GM19193 (cell line): ENCODE measurements around the gene TM9SF2.

Experiments used
- POLR2A ChIP-seq: IDR thresholded peaks from 4 replicates; pipeline ENCODE4 v1.6.1; 2011; ENCODE audit not compliant: insufficient read depth, insufficient read length; ENCODE audit errors: extremely low read depth

Gene TM9SF2

DNA sequence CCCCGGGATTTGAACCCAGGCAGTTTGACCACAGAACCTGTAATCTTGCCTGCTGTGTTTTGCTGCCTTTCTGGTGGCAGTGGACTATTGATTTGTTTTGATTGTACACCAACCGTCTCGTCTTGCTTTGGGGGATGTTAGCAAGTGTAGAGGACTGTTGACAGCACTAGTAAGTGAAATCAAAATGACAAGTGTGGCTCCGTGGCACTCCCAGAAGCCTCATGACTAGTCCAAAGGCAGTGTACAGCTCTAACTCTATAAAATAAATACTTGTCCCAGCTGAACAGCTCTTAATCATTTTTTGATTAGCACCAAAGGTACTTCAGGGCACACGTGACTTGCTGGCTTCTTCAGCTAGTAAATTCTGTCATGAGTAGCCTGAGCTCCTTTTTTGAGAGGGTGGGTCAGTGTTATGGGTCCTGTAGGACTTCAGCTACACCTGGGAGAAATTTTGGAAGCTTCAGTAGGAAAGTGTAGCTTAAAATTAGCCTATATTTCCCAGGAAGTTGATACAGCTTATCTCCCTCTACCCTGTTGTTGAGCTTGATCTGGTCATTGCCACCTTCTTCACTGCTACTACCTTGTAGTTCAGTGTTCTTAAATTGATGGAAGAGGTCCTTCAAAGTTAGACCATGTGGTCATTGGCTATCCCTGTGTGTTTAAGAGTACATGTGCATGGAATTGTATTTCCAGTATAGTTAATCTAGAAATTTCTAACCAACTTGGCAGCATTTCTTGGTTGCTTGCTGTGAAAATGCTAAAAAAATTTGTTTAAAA, 15.1 kb downstream of the TM9SF2 start:
- TF ChIP-seq POLR2A: no peak

DNA sequence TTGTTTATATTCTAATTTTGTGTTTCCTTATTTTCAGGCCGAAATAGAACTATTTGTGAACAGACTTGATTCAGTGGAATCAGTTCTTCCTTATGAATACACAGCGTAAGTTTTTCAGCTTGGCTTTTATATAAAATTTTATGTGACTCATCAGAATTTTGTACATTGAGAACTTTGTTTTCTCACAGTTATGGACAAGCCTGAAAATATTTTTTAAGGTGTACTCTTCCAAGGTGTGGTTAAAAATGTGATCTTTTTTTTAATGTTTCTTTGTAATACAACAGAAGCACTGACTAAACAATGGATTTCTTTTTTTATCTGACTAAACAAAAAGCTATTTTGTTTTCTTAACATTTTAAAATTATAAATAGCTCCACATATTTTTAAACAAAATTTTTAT, 16.3 kb downstream of the TM9SF2 start:
- TF ChIP-seq POLR2A: no peak

DNA sequence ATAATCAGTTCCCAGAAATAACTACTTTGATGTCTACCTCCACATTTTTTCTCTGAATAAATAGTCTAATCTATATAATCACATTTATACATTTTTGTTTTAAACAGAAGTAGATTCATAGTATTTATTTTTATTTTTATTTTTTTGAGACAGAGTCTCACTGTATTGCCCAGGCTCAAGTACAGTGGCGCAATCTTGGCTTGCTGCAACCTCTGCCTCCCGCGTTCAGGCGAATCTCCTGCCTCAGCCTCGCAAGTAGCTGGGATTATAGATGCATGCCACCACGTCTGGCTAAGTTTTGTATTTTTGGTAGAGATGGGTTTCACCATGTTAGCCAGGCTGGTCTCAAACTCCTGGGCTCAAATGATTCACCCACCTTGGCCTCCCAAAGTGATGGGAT, 16.7 kb downstream of the TM9SF2 start:
- no peak for TF ChIP-seq POLR2A

DNA sequence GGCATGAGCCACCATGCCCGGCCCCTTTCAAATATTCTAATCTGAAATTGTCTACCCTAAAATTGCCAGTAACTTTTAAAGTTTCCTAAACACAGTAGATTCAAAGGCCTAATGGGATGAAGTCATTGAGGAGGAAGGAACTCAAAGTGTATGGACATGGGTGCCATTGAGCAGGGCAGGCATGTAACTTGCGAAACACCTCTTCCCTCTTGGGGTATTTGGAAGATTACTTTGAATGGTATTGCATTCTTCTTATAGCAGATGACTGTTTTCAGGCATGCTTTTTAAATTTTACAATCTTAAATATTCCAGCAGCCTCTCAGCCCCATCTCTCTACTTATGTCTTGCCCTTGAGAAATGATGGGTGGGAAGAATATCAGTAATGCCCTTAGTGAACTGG, 21.0 kb downstream of the TM9SF2 start:
- no peak for TF ChIP-seq POLR2A

DNA sequence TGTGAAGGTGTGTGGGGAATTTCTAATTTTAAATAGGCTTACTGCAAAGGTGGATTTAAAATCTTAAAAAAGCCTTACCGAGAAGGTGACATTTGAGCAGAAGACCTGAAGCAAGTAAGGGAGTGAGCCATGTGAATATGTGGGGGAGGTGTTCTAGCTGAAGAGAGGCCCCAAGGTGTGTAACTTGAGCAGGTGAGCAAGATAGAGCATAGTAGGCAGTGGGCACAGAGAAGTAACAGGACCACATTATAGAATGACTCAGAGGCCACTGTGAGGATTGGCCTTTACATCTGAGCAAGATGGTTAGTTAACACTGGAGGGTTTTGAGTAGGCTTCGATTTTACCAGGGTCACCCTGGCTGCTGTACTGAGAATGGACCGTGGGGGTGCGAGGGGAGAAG, 22.6 kb downstream of the TM9SF2 start:
- TF ChIP-seq POLR2A: no peak

DNA sequence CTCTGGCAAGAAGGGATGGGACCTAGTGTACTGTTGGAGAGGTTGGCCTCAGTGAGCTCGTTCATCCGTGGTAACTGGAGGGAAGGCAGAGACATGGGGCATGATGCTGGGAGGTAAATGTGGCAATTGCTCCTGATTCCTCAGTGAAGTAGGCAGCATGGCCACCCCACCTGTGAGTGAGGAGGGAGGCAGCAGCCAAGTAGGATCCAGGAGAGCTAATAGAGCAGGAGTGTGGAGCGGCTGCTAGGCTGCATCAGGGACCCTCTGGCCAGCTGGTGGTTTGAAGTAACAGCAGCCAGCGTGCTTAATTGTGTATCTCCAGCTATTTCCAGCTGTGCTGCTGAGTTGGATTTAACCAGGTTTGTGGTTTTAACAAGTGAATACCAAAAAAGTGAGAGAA, 24.7 kb downstream of the TM9SF2 start:
- no peak for TF ChIP-seq POLR2A

DNA sequence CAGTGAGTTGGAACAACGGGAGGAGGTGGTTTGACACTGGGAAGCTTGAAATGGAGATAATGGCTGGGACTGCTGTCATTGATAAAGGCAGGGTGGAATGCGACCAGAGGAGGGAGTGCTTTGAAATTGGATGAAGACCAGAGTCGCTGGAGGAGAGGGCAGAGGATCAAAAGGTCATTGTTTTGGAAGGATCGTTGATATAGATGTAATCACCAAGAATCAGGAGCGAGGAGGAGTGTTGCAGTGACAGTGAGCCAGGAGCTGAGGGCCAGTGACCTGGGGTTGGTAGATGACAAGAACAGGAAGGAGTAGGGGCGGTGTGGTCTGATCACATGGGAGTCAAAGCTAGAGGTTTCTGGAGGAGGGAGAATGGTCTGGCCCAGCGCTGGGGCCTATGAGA, 25.3 kb downstream of the TM9SF2 start:
- TF ChIP-seq POLR2A: no peak

DNA sequence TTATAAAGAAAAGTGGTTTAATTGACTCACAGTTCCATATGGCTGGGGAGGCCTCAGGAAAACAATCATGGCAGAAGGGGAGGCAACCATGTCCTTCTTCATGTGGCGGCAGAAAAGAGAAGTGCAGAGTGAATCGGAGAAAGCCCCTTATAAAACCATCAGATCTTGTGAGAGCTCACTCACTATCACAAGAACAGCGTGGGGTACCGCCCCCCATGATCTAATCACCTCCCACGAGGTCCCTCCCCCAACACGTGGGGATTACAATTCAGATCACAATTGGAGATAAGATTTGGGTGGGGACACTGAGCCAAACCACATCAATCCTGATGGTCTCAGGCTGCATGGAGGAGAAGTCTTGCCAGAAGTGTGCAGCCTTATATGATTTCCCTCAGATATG, 26.0 kb downstream of the TM9SF2 start:
- TF ChIP-seq POLR2A: no peak

DNA sequence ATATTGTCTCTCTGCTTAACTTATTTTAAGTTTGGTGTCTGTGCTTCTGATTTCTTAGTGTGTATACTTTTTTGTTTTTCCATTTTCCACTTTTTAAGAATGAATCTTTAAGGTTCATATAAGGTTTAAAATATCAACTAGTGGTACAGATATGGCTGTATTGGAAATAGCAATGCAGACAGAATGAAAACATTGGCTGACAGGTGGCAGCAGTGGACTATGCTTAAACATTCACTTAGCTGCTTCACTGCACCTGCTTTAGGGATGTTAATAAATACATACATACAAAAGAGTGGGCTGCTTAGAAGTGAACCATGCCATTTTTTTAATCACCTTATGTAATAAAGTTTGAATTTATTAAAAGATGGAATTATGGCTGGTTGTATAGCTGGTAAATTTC, 27.3 kb downstream of the TM9SF2 start:
- TF ChIP-seq POLR2A: no peak

DNA sequence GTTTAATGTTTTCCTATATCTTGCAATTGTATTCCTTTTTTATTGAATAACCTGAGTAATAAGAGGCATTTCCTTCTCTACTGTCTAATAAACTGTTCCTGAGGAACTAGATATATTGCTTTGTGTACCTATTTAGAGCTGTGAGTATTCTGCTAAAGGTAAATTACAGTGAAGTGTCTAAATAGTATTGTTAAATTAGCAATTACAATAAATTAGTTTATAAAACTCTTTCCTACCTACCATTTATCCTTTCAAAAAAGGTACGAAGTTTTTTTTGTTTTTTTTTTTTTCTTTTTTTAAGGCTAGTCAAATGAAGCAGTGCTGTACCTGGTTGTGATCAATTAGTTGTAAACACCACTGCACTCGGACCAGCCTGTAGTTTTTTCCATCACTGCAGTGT, 34.8 kb downstream of the TM9SF2 start:
- no peak for TF ChIP-seq POLR2A

DNA sequence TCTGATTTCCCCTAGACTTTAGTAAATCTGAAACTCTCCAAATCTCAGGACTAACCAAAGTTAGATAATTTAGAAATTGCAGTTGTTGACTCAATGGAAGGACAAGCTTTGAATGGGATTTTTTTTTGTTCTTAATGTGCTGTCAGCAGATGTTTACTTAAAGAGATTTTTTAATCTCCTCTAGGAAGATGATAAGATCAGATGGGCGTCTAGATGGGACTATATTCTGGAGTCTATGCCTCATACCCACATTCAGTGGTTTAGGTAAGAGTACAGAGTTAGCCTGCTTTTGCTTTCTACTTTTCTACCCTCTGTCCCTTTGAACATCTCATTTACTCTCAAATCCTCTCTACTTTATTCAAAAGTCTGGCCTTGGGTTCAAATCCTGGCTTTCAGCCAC, 39.3 kb downstream of the TM9SF2 start:
- TF ChIP-seq POLR2A: no peak

DNA sequence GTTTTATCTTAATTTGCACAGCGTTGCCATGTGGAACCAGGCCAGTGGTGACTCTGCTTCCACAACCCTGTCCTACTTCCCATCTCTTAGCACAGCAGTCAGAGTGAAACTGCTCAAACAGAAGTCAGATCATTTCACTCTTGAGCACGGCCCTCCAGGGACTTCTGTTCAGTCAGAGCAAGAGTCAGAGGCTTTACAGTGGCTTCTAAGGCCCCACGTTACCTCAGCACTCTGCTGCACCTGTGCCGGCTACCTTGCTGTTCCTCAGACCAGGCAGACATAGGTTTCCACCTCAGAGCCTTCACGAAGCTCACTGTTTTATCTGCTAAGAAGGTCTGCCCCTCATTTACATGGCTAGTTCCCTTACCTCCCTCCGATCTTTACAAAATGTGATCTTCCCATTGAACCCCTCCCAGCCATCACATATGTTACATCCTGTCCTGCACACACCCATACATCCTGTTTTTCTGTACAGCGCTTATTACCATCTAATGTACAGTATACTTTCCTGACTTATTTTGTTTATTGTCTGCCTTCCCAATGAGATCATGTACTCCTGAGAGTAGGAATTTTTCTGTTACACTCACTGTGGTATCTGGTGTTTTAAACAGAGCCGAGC, 41.6 kb downstream of the TM9SF2 start:
- peak; percentile 28 for TF ChIP-seq POLR2A

DNA sequence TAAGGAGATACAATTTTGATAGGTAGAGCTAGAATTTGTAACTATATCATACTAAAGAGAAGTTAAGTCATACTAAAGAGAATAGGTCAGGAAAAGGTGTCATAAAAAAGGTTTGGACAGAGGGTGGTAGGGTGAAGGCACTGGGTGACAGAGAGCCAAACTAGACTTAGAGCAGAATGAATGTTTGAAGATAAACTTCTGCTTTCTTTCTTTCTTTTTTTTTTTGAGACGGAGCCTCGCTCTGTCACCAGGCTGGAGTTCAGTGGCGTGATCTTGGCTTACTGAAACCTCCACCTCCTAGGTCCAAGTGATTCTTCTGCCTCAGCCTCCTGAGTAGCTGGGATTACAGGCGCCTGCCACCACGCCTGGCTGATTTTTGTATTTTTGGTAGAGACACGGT, 44.1 kb downstream of the TM9SF2 start:
- no peak for TF ChIP-seq POLR2A

DNA sequence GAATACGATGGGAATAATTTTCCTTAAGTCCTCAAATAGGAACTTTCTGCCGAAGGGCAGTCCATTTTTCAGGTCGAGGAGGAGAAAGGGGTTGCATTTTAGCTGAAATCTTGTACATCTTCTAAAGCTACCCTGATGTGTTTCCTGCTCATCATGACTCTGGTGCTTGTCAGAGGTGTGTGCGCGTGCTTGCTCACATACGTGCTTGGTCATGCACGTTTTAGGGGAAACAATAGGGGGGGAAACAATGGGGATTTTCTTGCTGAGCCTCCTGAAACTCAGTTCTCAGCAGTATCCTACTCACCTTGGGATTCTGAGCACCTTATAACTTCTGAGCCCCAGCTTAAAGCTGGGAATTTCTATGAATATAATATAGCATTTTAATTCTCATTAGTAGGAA, 44.7 kb downstream of the TM9SF2 start:
- no peak for TF ChIP-seq POLR2A

DNA sequence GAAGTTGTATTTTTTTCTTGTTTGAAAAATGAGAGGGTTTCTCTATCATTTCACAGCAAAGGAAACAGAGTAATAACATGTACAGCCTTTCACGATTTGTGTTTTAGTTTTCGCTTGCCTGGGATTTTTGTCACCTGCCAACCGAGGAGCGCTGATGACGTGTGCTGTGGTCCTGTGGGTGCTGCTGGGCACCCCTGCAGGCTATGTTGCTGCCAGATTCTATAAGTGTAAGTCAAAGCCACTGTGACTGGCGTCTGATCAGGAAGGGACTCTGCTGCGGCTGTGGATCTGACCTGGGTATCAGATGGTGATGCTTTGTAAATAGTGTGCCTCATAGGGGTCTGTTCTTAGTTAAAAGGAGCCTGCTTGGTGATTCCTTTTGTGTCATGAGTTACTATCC, 45.6 kb downstream of the TM9SF2 start:
- TF ChIP-seq POLR2A: no peak

DNA sequence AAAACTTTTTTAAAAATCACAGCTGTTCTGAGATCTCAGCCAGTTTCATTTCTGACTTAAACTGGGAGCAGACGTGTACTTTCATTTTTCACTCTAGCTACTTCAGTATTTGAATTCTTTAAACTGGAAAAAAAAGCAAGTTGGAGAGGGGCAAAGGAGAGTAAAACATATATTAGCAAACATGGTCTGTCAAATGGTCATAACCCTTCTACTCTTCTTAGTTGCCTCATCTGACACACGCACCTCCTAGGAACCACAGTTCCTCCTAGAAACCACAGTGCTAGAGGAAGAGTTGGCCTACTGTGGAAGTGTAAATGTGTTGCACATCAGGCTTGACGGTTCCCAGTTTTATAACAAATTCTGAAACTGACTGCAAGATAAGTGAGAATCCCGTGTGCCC, 47.2 kb downstream of the TM9SF2 start:
- TF ChIP-seq POLR2A: no peak

DNA sequence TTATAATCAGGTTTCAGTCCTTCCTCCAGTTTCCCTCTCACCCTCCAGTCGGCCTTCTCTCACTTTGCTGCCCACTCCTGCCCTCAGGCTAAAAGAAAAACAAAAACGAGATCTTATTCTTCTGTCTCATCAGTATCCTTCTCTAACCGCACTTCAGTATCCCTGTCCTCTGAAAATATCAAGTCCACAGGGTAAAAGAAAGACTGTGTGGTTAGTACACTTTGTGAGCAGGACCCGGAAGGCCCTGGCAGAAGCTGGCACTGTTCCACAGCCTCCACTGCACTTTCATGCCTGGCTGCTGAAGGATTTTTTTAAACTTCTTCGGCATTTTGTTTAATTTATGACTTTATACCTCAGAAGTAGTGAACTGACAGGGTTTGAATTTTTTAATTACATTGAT, 51.8 kb downstream of the TM9SF2 start:
- no peak for TF ChIP-seq POLR2A

DNA sequence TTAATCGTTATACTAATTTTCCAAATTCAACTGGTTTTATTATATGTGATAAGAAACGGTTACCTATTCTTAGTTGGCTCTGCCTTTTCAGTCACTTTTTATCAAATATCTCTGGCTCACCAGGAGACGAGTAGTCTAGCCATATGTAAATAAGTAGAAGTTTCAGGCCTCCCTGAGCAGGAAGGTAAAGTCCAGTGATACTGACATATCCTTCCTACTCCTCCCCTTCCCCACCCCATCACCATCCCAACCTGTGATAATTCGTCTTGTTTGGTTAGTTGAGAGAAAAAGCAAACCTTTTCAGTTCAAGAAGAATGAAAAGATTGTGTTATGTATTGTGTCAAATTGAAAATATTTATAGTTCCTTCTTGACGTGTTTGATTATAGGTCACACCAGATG, 53.9 kb downstream of the TM9SF2 start:
- no peak for TF ChIP-seq POLR2A
